Measurements from ENCODE around the gene MPDZ.
"Not testable (repeated sequence)": the region's sequence is repeated elsewhere in the genome, so short reads cannot be mapped to it uniquely, and the experiment has no call there.

MPDZ gene

GRCh38 chr9:13263511-13263910, 16.0 kb downstream of the MPDZ start:
- DNase-seq: no peak

GRCh38 chr9:13252852-13253251, 26.6 kb downstream of the MPDZ start:
- no peak for DNase-seq

- DNase-seq: no peak
Measured at GRCh38 chr9:13244181-13244580, 35.3 kb downstream of the MPDZ start.

- no peak for DNase-seq
Measured at GRCh38 chr9:13241283-13241682, 38.2 kb downstream of the MPDZ start.

GRCh38 chr9:13239660-13240059, 39.8 kb downstream of the MPDZ start:
- DNase-seq: no peak

- DNase-seq: no peak
Measured at GRCh38 chr9:13239208-13239607, 40.3 kb downstream of the MPDZ start.

- no peak for DNase-seq
Measured at GRCh38 chr9:13234932-13235331, 44.6 kb downstream of the MPDZ start.

GRCh38 chr9:13228431-13228830, 51.1 kb downstream of the MPDZ start:
- no peak for DNase-seq

- no peak for DNase-seq
Measured at GRCh38 chr9:13224366-13224765, 55.1 kb downstream of the MPDZ start.

- not testable (repeated sequence) for DNase-seq
Measured at GRCh38 chr9:13222733-13223132, 56.8 kb downstream of the MPDZ start.

GRCh38 chr9:13221741-13222140, 57.8 kb downstream of the MPDZ start:
- no peak for DNase-seq

- DNase-seq: no peak
Measured at GRCh38 chr9:13220837-13221236, 58.7 kb downstream of the MPDZ start.

- DNase-seq: no peak
Measured at GRCh38 chr9:13215791-13216554, 63.5 kb downstream of the MPDZ start.

- no peak for DNase-seq
Measured at GRCh38 chr9:13213998-13214397, 65.5 kb downstream of the MPDZ start.

GRCh38 chr9:13213337-13213736, 66.2 kb downstream of the MPDZ start:
- peak in 1 of 2 experiments; percentile 5 for DNase-seq

- DNase-seq: no peak
Measured at GRCh38 chr9:13210306-13210705, 69.2 kb downstream of the MPDZ start.

- DNase-seq: no peak
Measured at GRCh38 chr9:13209498-13209897, 70.0 kb downstream of the MPDZ start.

GRCh38 chr9:13205824-13206223, 73.7 kb downstream of the MPDZ start:
- DNase-seq: no peak

- DNase-seq: no peak
Measured at GRCh38 chr9:13190040-13190439, 89.5 kb downstream of the MPDZ start.

- no peak for DNase-seq
Measured at GRCh38 chr9:13189362-13189761, 90.1 kb downstream of the MPDZ start.

GRCh38 chr9:13186774-13187173, 92.7 kb downstream of the MPDZ start:
- DNase-seq: no peak

- DNase-seq: no peak
Measured at GRCh38 chr9:13186091-13186490, 93.4 kb downstream of the MPDZ start.

- DNase-seq: no peak
Measured at GRCh38 chr9:13181652-13182051, 97.8 kb downstream of the MPDZ start.

GRCh38 chr9:13179257-13179656, 100.2 kb downstream of the MPDZ start:
- DNase-seq: no peak

- no peak for DNase-seq
Measured at GRCh38 chr9:13175732-13176131, 103.8 kb downstream of the MPDZ start.
